Hindlimb muscle (tissue), 1 donor: ENCODE data around the gene AOAH. TPM values are rescaled to one million over a fixed set of nuclear protein-coding genes. Genes with fewer than 3 reads are reported as not detected.

Experiments used
- DNase-seq: peaks from one replicate; pipeline ENCODE4 v3.0.0-alpha.2; 2013
- polyA plus RNA-seq: library from polyadenylated mRNA; unstranded; fragments of 120-200 nt; gene quantifications from one replicate; pipeline ENCODE4 v1.2.1, GENCODE V29; 2013; ENCODE audit not compliant: insufficient read length

Gene AOAH
- polyA plus RNA-seq, 1 donor, result 4.5 TPM

DNA sequence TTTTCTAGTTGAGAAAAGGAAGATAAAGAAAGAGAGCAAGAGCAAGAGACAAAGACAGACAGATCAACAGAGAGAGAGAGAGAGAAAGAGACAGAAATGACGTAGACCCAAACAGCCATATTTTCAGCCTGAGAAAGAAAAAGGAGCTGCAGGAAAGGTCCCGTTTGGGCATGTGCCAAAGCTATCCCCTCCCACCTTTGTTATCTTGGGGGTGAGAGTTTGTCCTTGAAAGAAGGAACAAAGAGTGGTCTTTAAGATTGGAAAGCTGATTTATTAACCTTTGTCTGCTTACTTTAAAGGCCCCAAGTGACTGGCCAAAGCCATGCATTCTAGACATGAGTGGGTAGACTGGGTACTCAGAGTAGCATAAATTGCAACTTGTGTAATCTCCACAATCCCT is 98.2 kb downstream of the AOAH start:
- DNase-seq, result no peak

DNA sequence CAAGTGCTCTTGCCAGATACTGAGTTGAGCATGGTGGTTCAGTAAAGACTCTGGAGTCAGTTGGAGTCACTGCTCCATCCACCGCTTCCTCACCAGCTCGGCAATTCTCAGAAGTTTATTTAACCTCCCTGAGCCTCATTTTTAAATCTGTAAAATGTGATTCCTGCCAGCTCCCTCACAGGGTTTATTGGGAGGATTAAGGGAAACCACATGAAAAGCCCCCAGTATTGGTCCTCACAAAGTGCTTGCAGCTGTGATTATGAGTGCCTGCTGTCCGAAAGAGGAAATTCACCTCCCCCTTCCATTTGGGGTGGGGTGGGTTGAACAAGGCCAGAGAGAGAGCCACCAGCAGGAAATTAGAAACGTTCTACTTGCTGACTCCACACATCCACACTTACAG is 99.0 kb downstream of the AOAH start:
- no peak for DNase-seq

DNA sequence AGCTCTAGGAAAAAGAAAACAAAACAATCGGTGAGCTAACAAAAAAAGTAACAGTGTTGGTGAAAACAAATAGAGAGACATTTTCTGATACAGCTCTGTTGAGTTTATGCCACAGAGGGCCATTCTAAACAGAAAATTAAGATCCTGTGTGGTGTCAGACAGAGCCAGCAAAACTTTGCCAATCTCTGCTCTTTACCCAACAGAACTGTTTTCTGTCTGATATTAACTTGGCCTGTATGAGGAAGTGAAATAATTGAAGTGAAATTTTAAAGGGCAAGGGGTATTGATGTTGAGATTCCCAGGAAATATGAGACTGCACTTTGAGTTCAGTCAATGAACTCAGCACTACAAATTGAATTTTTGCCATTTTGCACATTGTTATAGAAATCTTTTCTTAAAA is 101.0 kb downstream of the AOAH start:
- no peak for DNase-seq

DNA sequence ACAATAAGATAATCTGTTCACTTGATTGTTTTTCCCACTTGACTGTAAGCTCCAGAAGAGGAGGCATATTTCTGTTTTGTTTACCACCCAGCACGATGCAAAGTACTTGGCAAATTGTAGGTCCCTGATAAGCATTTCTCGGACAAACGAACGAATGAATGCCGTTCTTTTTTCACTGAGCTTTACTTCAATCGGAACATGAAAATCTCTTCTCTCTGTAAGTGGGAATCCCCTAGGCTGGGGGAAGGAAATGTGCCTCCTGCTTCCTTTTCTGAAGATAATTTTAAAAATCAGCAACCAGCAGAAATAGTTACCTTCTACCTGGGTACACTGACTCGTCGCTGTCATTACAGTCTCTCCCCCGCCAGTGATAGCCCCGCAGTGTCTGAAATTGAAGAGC is 102.9 kb downstream of the AOAH start:
- no peak for DNase-seq

GRCh38 chr7:36620166-36620708 is 104.1 kb downstream of the AOAH start:
- DNase-seq, result no peak

- no peak for DNase-seq
These were observed 106.9 kb downstream of the AOAH start for GRCh38 chr7:36617408-36617807.

DNA sequence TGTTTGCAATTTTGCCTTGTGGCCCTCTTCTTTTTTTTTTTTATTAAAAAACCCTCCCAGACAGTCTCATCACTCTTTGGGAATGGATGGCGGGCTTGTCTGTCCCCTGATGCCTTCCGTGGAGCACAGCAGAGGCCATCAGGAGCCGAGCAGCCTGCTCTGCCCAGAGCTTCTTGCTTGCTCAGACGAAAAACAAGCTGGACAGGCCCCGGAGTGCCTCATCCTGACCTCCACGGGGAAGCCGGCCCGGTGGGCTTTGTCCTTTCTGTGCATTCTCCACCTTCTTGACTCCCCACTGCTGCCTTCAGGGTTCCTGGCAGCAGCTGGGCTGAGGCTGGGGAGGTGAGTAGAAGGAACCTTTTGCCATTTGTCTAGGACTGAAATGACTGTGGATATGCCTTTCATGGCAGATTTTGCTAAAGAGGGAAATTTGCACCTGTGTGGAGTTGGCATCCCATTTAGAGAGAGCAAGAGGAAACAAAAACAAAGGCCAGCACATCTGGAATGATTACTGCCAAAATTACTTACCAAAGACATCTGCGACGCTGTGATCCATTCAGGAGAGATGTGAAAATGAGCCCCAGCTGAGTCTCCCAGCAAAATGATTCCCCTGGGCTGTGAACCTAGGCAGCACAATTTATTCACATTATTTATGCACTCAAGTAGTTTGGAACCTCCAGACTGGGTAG is 108.3 kb downstream of the AOAH start:
- DNase-seq, result no peak

DNA sequence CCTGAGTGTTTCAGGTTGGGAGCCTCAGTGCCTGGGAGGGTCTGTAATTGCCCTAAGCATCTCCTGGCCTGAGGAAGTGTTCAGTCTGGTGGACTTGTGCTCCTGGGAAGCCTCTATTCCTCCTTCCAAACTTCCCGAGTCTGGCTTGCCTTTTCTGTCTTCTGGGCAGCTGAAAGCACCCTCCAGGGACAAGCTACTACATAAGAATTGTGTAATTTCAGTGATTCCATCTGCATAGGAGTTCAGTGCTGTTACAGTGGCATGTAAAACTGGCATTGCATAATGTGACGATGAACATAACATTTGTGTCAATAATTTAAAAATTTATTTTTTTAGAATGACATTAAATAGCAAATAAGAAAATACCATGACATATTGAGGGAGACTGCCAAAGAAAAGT is 109.3 kb downstream of the AOAH start:
- DNase-seq, result no peak

DNA sequence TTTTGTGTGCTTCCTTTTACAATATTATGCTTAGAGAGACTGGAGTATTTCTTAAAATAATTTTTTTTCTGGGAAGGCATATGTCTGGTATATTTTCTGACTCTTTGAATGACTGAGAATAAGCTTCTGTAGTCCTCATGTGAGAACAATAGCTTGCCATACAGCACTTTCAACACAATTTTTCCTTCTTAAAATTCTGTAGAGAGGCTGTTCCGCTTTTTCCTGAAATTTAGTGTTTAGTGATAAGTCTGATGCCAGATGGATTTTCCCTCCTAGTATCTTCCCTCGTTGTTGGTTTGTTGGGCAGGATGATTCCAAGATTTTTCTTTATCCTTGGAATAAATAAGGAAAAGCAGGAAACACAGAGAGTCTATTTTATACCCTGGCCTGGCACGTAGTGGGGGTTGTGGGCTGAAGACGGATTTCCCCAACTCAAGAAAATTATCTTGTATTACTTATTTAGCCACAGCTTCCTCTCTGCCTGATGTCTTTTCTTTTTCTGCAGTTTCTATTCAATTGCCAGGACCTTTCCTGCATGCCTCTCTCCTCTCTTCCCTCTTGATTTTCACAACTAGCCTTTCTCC is 111.2 kb downstream of the AOAH start:
- DNase-seq, result no peak

- DNase-seq, result no peak
These were observed 112.6 kb downstream of the AOAH start for GRCh38 chr7:36611703-36612102.

DNA sequence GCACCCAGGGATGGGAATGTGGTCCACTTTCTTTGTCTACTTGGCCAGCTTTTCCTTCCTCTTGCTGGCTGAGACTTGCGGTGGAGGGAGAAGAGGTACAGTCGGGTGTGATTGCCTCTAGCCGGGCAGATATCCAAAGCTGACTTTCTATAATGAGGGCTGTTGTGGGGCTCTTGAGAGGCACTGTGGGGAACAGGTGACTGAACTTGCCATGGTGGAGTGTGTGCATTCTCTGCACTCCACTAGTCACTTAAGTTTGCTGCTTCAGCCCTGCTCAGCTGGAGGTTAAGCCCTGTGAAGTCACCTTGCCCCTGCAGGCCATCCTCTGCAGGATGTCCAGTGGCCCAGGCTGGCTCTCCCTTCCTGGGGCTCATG is 116.6 kb downstream of the AOAH start:
- DNase-seq, result no peak

GRCh38 chr7:36606976-36607720 is 117.1 kb downstream of the AOAH start:
- no peak for DNase-seq

DNA sequence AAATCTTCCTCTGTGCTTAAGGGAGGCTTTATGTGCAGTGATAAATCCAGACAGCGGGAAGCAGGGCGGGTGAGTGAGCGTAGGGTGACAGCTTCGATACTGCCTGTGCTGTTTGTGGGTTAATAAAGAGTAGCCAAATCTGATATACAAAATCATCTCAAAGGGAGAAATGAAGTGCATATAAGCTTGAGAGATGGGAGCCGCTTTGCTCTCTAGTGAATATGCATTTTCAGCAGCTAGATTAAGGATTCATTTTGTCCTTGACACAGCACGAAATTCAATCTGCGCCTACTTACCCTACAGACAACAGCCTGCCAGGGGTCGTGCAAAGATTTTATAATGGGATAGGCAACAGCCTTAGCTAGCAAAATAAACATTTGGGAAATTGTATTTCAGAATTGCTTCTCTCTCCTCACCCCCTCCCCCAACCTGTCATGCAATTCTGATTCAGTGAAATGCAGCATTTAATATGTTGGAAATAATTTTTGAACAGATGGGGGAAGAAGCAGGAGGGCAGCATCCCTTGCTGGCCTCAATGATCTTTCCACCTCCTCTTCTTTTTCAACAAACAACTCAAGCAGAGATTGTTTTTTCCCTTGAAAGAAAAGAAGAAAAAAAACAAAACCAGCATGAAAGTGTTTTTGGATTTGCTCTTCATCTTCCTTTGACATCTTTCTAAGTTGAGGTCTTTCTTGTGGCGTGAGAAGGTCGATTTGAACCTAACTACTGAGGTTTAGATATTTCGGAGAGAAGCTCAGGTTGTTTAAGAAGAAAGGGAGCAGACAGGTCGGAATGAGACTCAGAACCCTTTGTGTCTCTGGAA is 117.9 kb downstream of the AOAH start:
- no peak for DNase-seq

- no peak for DNase-seq
These were observed 118.8 kb downstream of the AOAH start for GRCh38 chr7:36605261-36606051.

- no peak for DNase-seq
These were observed 119.5 kb downstream of the AOAH start for GRCh38 chr7:36604806-36605205.

- no peak for DNase-seq
These were observed 121.1 kb downstream of the AOAH start for GRCh38 chr7:36602934-36603887.

GRCh38 chr7:36602511-36602910 is 121.8 kb downstream of the AOAH start:
- DNase-seq, result no peak

DNA sequence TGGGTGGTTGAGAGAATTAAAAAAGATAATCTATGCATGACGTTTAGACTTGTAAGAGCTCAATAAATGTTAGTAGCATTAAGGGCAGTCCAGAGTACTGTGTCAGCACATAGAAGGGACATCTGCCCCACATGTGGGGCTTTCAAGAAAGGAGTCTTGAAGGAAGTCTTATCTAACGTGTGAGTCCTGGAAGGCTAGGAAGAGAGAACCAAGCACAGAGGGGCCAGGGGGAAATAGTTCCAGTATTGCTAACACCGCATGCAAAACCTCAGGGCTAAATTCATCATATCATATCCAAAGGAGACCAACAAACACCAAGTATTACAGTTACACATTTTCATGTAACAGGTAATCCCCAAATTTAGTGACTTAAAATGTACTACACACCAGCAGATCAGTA is 122.7 kb downstream of the AOAH start:
- no peak for DNase-seq

GRCh38 chr7:36600869-36601530 is 123.3 kb downstream of the AOAH start:
- no peak for DNase-seq

DNA sequence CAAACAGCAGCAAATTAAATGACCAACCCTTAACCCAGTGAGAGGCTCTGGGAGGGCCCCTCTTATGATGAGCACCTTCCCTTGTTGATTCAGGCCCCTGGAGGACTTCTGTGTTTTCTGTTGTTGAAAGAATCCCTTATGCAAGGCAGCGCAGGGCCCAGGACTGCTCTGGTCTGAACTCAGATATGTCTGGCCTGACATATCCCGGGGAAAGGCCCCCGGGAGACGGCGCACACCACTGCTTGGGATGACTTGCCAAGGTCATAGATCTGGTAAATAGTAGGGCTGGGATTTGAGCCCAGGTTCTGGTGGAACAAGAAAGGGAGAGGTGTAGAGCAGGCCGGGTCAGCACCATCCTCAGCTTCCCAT is 124.0 kb downstream of the AOAH start:
- DNase-seq, result no peak
